HG03060 (cell line): ENCODE measurements around the gene ITPR1.

Experiments
- ATAC-seq: cut with Tn5 transposase; IDR thresholded peaks from one replicate; pipeline ENCODE4 v1.9.1; 2021; ENCODE audit warnings: low read depth, moderate number of reproducible peaks; ENCODE audit not compliant: unreplicated experiment

ITPR1 gene

DNA sequence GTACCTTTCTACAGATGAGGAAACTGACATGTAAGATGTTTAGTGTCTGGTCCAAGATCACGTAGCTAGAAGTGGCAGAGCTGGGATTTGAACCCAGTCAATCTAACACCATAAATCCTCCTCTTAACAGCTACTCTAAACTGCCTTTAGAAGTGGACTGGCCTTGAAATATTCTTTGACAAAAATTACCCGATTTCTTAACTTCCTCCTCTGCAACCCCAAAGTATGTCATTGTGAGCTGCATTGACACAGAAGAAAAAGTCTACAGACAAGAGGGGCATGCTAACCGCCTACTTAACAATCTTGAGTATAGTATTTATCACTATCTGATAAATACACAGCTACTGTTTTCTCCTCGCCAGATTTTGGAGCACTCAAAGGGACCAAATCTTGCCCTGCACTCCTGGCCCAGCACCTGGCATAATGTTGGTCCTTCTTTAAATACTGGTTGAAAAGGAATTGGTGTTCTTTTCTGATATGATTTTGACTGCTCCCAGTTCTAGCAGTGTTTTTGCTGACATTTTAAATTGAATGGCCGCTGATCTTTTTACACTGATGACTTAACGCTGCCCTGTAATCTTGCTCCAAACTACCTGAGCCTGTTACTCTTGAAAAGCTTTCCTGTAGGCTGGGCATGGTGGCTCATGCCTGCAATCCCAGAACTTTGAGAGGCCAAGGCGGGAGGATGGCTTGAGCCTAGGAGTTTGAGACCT lies 36.9 kb downstream of the ITPR1 start:
- ATAC-seq = no peak

GRCh38 chr3:4531478-4532025 lies 38.4 kb downstream of the ITPR1 start:
- ATAC-seq = no peak

DNA sequence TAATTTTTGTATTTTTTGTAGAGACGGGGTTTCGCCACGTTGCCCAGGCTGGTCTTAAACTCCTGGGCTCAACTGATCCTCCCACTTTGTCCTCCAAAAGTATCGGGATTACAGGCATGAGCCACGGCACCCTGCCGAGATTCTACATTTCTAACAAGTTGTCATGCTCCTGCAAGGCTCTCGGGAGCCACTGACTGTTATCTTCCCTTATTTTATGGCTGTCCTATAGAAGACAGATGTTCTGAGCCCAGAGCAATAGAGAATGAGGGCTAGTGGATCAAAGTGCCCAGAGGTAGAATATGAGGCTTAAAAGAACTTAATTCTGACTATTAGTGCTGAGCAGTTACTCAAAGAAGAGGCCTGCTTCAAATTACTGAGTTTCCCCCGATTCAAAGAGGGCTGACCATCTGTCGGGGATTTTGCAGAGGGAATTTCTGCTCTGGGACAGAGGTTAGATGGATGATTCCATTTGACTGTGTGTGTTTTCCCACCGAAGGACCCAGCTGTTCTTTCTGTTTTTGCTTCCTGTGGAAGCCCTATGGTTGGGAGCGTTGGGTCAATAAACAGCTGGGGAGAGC lies 39.5 kb downstream of the ITPR1 start:
- no peak for ATAC-seq

DNA sequence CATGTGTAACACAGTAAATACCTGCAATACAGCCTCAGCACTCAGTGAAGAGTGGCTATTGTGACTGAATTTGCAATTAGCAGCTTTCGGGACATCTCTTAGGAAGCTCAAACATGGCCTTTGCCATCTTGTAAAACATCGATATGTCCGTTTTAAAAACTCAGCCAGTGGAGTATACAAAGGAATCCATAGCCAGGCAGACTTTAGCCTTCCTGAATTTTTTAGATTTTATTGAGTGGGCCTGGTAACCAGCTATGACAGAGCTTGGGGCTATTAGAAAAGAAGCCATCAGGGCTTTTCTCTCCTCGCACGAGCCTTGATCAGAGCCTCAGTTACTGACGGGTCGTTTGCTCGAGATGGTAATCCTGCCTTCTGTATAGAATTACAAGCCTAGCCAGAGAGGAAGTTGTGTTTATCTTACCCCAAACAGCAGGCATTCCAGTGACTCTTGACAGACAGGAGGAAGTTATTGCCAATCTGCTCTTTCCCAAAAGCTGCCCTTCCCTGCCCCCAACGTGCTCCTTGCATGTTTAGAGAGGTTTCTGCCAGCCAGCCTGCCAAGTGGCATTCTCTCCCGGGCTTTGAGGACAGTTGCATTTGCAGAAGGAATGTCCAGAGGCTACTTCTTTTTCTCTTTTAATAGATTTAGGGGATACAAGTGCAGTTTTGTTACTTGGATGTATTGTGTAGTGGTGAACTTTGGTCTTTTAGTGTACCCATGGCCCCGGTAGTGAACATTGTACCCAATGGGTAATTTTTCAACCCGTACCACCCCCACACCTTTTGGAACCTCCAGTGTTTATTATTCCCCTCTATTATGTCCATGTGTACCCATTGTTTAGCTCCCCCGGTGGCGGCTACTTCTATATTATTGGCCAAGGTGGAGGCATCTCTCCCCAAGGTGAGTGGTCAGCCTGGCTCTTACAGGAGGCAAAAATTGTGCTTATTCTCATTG lies 40.6 kb downstream of the ITPR1 start:
- no peak for ATAC-seq

DNA sequence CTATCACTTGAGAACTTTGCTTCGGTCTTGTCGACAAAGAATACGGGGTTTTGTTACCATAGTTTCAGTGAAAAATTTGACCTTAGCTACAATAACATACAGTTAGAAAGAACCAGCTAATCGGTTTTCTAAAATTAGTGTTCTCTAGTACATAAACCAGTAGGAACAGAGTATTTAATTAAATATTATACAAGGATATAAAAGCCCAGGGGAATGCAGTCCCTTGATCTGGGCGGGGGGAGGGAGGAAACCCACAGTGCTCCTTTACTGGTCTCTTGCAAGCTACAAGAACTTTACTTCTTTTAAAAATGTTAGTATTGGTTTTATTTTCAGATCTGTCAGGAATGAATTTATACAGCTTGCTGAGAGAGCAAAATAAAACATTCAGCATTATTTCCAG lies 41.8 kb downstream of the ITPR1 start:
- no peak for ATAC-seq

GRCh38 chr3:4536260-4536659 lies 43.1 kb downstream of the ITPR1 start:
- no peak for ATAC-seq

GRCh38 chr3:4540267-4540666 lies 47.1 kb downstream of the ITPR1 start:
- no peak for ATAC-seq

- ATAC-seq = no peak
Measured at GRCh38 chr3:4543110-4543509, 50.0 kb downstream of the ITPR1 start.

GRCh38 chr3:4546346-4547178 lies 53.4 kb downstream of the ITPR1 start:
- no peak for ATAC-seq

- ATAC-seq = no peak
Measured at GRCh38 chr3:4547799-4548198, 54.7 kb downstream of the ITPR1 start.

- no peak for ATAC-seq
Measured at GRCh38 chr3:4548356-4548755, 55.2 kb downstream of the ITPR1 start.

- ATAC-seq = no peak
Measured at GRCh38 chr3:4548780-4549179, 55.6 kb downstream of the ITPR1 start.

DNA sequence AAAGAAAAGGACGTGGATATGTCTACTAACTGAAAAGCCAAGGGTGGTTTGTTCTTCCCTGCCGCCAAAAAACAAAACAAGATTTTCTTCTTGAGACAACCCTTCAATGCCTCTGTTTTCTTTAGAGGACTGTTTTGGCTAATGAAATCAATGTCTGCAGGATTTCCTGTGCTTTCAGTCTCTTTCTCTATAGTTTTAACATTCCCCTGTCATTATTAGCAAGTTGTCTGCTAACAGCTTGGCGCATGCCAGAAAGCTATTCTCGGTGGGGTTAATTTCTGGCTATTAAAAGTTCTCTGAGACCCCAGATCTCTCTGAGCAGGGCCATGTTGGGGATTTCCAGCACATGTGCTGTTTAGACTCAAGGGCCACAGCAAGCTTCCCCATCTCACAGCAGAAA lies 56.7 kb downstream of the ITPR1 start:
- ATAC-seq = no peak

DNA sequence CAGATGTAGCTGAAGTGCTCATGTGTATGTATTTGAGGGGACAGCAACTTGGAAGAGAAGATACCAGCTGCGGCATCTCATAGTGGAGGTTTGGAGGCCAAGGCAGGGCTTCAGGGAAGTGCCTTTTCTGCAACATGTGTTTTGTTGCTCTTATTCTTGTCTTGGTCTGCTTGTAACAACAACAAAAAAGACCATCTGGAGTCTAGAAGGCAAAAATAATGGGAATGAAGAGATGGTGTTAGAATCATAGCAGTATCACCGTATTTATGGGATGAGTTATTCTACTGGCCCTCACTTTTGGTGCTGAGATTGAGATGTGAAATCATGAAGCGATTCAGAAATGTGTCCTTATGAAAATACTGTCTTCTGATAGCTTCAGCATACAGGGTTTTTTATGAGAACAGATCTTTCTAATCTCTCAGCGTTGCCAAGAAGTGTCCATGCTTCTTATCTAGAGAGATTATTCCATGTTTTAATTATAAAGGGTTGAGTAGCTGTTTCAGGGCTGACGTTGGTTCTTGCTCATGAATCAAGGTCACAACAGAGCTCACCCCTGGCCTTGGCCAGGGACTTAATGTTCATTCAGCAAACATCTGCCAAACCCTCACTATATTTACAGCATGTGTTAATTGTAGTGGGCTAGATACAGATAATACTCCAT lies 58.0 kb downstream of the ITPR1 start:
- ATAC-seq = no peak

GRCh38 chr3:4551794-4552442 lies 58.8 kb downstream of the ITPR1 start:
- ATAC-seq = no peak

DNA sequence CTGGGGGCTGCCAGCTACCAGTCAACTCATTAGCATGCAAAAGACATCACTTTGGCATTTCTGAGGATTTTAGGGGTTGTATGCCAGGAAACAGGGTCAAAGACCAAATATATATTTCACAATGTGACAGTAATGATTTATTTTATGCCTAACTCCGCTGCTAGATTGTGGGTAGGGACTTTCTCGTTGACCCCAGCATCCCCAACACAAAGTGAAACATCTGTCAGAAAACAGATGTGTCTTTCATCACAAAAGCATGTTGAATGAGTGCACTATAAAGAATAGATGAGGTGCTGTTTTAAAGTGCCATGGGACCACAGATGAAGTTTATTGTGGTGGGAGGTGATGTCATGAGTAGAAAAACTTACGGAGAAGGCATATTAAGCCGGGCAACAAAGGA lies 59.7 kb downstream of the ITPR1 start:
- no peak for ATAC-seq

GRCh38 chr3:4561661-4562060 lies 68.5 kb downstream of the ITPR1 start:
- ATAC-seq = no peak

GRCh38 chr3:4562595-4562994 lies 69.4 kb downstream of the ITPR1 start:
- ATAC-seq = no peak

- no peak for ATAC-seq
Measured at GRCh38 chr3:4564270-4564669, 71.1 kb downstream of the ITPR1 start.
